Hematopoietic multipotent progenitor cell treated with erythropoietin and hydrocortisone succinate and interleukin-3 and kit ligand, for 8 days (in vitro differentiated cells): ENCODE results near the gene KCNMA1.
"Not testable (repeated sequence)": the region's sequence is repeated elsewhere in the genome, so short reads cannot be mapped to it uniquely, and the experiment has no call there.

Experiments used
- DNase-seq: peaks from one replicate; pipeline ENCODE4 v3.0.0-alpha.2; 2015

The KCNMA1 gene

DNA sequence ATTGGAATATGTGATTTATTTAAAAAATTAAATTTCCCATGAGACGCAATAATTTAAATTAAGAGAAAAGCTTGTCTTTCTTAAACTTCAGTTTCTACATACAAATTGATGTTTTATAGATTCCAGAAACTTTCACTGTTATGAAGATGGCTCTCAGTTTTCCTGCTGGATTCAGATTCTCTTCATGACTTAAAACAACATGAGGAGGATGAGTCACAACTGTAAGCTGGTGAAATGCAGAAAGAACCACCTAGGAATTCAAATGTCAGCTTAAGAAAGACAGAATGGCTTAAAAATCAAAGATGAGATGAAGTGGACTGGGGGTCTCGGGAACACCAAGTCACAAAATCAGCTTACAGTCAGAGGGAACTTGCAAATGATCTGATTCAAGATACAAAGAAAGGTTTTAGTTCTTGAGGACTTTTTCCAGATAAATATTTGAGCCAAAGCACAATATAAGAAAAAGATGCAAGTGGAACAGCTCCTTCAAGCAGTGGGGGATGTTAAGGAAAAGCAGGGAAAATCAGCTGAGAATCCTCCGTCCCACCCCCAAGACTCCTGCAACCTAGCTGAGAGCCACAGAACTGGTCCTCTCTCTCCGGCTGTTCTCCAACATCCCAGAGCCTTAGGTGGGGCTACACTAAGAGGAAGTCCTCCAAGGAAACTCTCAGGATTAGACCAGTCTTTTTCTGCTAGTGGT, 279.8 kb downstream of the KCNMA1 start:
- no peak for DNase-seq

DNA sequence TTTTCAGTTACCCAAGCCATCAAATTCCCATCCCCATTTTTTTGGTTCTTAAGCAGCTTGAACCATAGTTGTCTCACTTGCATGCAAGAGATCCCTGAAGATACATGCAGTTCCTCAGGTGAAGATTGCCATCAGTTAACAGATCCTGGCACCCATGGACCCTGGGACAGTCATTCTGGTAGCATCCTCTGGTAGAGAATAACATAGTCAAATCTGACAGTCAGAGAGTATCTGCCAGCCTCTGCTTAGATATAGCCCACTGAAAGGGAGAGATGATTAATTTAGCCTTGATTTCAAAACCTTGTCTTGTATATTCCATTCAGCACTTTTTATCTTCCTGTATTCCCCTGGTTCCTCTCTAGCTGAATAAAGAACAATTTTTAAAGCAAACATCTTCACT, 280.4 kb downstream of the KCNMA1 start:
- no peak for DNase-seq

DNA sequence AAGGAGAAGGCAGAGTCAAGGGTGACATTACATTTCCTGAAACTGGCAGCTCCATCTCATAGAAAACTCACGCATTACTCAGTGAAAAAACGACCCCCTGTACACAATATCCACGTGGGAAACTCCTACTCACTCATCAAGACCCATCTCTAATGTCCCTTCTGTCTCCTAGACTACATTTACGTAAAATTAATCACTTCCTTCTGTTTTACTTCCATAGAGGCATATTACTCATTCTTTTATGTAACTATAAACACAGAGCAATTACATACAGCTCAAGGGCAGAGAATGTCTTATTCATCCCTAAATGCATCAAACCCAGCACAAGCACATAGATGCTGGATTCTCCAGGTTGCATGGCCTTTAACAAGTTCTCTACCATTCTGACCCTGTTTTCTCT, 281.8 kb downstream of the KCNMA1 start:
- no peak for DNase-seq

DNA sequence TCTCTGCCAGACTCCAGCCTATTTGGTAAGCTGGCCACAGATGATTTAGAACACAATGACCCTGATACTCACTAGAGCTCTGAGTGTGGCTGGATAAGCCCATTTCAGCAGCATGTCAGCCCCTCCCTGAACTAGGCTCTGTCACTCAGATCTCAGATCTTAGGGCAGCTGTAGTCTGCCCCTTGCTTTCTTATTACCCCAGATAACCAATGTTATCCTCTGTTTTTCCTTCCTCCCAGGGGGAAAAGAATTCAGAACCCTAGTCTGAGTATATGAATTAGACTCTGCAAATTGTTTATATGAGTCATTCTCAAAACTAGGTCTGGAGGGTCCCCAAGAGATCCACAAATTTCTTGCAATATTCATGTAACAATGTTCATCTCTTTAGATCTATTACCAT, 286.2 kb downstream of the KCNMA1 start:
- no peak for DNase-seq

DNA sequence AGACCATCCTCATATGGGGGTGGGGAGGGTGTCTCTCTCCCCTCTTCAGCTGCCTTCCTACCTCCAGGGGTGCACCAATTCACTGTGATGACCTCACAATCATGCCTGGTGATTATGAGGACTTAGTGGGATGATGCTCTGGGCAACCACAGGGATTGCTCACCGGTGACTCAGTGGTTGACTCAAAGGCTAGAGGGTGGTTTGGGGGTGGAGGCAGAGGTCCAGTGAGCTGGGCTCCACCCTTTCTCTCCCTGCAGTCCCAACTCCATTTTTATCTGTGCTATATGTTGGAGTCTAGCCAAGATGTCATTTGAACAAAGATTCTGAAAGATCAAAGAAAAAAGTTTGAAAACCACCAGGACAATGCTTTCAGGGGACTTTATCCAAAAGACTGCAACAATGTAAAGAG, 286.9 kb downstream of the KCNMA1 start:
- DNase-seq: peak; percentile 56

DNA sequence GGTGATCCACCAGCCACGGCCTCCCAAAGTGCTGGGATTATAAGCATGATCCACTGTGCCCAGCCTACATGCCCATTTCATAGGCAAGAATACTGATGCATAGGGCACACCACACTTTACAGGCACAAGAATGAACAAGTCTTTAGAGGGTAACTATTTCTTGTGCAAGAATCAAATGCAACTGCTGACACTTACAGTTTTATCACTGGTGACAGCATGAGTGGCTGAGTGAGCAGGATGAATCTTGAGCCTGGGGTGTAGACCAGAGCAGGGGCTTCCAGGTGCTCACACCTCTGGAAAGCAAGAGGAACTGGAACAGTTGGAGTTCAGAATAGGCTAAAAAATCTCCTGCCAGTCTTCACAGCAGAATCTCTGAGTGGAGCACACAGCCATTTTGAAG, 287.5 kb downstream of the KCNMA1 start:
- DNase-seq: no peak

DNA sequence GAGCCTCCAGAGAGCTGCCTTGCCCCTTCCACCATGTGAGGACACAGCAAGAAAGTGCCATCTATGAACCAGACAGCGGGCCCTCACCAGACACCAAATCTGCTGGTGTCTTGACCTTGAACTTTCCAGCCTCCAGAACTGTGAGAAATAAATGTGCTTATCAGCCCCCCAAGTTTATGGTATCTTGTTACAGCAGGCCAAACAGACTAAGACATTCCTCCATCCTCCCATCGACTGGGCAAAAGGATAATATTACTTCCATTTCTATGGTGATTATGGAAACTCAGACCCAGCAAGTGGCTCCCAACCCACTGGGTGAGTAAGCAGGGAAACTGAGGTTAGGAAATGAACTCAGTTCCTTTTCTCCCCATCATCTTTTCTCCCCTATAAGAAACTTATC, 288.4 kb downstream of the KCNMA1 start:
- no peak for DNase-seq

DNA sequence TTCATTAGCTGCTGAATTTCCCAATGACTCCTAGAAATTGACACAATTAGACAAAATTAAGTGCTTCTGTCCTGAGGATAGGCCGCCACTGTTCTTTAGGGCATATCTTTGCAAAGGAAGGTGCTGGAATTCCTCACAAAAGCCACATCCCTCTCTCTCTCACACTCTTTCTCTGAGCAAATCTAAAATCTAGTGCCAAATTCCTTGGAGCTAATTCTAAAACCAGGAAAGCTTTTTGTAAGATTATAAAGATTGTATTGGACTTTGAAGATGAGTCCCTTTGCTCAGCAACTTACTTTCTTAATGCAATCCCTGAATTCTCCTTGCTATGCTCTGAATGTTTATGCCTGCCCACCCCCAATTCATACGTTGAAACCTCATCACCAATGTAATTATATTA, 288.9 kb downstream of the KCNMA1 start:
- DNase-seq: no peak

DNA sequence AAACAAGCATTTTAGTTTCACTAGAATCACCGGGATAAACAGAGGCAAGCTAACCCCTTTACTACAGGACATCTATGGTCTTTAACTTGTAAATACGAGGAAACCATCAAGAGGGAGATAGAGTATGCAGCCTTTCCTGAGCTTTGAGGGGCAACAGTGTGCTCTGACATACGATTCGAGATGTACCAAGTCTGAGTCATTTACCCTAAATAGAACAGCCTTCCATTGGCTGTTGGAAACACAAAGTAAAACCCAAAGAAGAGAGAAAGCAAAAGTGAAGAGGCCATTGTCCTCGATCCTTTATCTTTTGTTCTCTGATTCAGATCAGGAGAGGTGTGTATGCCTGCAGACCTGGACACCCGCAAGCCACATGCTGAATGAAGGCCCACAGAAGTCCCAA, 289.5 kb downstream of the KCNMA1 start:
- DNase-seq: no peak

DNA sequence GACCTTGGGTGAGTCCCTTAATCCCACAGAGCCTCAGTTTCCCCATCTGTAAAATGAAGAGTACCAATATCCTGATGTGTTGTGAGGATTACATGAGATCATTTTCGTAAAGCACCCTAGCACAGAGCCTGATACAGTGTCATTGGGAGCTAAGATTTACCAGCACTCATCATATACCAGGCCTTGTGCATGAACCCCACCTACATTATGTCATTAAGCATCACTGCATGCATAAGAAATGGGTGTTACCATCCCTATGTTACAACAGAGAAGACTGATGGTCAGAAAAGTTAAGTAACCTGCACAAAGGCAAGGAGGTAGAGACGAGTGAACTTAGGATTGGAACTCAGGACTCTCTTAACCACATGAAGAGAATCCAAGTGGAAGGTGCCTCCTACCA, 290.6 kb downstream of the KCNMA1 start:
- DNase-seq: no peak

DNA sequence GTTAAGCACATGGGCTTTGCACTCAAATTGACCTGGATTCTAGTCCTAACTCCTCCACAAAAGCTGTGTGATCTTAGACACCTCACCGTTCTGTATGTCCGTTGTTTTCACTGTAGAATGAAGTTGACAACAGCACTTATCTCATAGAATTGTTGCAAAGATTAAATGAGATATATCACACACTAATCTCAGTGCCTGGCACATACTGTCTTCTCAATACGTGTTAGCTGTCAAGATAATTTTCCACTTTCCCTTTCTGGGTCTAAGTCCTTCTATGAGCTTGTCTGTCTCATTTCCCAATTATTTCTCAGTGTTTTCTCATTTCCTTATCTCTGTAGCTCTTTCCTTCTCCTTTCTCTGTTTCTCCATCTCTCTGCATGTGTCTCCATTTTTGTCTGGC, 296.6 kb downstream of the KCNMA1 start:
- no peak for DNase-seq

DNA sequence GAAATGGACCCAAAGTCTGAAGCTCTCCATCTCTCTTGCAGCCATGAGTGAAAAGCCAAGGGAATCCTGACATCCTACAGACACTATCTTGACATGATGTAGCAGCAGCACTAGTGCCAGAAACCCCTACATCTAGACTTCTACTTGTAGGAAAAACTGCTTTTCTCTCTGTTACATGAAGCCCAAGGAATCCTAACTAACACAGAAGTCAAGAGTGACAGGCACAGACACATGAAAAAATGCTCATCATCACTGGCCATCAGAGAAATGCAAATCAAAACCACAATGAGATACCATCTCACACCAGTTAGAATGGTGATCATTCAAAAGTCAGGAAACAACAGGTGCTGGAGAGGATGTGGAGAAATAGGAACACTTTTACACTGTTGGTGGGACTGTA, 297.7 kb downstream of the KCNMA1 start:
- not testable (repeated sequence) for DNase-seq

DNA sequence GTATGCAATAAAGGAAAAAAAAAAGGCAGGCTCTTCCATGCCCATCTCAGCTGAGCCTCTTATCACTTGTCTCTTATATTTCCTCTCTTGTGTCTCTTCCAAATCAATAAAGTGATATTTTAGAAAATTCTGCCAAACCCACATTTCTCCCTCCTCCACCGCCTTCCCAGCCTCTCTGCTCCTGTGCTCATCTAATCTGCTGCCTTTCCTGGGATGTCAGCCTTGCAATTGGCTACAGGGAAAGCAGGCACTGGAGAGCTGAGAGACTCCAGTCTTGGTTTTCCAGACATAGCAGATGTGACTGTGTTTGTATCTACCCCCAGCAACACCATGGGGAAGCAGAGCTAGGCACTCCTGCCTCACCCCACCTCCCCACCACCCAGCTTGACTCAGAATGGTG, 298.4 kb downstream of the KCNMA1 start:
- DNase-seq: no peak

DNA sequence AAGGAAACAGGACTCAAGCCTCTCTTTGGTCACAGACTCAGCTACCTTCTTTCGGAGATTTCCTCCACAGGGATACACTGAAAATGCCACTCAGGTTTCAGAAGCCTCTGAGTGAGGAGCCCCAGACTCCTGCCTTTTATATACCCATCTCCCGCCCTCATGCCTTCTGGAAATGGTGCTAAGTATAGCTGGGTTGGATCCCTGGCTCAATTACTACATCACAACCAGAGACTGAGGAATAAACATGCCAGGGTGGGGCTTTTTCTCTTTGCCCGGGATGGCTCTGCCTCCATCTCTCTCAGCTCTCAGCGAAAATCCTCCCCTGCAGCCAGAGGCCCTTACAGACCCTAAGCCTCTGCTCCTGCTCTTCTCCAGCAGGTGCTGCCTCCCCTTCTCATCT, 299.5 kb downstream of the KCNMA1 start:
- no peak for DNase-seq

DNA sequence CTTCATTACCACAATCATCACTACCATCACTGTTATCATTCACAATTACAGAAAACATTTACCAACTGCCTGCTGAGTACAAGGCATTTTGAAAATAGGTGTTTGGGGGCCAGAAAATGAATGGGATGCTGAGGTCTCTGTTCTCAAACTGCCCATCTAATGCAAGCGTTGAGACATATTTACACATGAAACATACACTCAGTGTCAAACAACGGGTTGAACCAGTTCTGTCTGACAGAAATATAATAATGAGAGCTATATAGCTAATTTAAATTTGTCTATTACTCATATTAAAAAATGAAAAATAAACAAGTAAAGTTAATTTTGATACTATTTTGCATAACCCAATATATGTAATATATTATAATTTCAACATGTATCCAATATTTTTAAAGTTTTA, 303.1 kb downstream of the KCNMA1 start:
- DNase-seq: no peak

DNA sequence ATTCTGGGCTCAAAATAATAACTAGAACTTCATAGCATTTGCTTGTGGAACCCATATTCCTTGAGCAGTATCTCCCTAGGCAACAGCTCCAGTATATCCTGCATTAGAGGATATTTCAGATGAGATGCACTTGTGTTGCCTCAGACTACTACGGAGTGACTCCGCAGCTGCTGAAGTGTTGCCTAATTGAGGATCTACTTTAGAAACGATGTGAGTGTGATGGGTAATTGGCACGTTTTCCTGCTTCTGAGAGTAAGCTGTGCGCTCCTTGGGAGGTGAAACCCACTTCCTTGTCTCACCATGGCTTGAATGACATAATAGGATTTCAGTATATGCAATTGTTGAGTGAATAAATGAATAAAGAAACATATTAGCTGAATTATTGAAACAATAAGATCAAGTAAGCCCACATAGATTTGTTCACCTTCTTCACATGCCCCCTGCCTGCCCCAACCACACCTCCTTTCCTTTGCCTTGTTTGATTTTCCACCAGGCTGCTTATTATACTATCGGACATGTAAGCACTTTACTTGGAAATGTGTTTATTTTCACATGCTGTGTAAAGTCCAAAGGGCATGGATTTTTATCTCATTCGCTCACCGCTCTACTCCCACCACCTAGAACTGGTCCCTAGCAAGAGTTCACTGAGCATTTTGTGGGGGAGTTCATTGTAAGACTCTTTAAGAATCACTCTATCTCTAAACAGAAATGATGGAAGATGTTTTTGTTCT, 303.8 kb downstream of the KCNMA1 start:
- DNase-seq: no peak

DNA sequence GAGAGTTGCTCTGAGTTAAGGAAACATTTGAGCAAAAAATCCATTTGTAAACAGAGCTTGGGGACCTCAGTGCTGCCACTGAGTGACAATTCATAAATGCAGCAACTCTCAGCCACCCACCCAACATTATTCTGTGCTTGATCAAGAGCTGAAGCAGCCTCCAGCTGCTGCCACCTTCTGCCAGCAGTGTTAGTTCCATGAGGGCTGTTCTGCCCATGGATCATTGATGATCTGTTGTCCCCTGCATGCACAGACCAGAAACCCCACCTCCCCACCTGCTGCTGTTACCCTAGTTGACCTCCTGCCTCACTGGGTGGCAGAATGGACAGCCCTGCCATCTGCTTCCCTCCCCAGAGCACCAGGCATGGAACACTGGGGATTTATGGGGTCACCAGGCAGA, 305.4 kb downstream of the KCNMA1 start:
- DNase-seq: no peak

DNA sequence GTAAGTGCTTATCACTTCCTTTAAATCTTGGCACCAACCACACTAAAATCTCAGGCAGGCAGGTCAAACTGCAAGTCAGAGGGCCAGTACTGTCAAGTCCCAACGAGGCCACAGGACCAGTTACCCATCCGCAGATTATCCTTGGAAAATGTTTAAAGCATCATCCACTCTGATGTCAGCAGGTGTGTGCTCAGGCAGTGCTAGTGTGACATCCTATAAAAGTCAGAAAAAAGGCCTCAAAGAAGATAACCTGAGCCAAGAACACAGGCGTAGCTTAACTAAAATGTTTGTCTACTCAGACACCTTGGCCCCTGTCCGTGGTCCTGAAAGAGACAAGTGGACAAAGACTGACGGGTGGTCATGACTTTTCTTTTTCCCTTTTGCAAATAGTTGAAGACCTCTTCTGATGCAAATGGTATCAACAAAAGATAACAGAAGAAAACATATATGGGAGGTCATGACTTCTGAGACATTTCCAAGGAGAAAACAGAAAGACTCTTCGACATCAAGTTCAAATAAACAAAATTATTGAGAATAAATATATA, 309.3 kb downstream of the KCNMA1 start:
- peak; percentile 37 for DNase-seq

DNA sequence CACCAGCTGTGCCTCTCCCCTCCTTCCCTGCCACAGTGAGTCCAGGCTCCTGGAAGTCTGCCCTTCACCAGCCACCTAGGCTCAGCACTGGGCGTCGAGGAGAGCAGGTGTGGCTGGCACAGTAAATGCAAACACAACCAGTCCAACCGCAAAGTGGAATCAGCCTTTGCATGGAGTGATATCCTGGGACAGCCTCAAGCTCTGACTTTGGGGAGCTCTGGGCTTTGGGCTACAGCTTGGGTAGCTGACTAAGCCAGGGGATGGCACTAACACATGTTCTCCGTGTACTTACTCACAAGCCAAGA, 312.4 kb downstream of the KCNMA1 start:
- DNase-seq: no peak

DNA sequence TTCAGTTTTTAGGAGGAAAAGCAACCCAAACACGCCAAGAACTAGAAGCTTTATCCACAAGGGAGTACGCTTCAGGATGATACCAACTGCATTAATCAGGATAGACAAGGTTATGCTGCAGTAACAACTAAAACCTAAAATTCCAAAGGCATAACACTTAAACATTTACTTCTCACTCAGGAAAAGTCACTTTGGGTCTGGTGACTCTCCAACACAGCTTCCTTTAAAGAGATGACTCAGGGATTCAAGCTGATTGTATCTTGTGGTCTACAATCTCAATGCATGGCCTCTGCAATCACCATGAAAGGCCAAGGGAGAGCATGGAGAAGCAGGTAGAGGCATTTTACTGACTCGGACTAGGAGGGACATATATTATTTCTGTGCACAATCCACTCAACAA, 315.8 kb downstream of the KCNMA1 start:
- no peak for DNase-seq

DNA sequence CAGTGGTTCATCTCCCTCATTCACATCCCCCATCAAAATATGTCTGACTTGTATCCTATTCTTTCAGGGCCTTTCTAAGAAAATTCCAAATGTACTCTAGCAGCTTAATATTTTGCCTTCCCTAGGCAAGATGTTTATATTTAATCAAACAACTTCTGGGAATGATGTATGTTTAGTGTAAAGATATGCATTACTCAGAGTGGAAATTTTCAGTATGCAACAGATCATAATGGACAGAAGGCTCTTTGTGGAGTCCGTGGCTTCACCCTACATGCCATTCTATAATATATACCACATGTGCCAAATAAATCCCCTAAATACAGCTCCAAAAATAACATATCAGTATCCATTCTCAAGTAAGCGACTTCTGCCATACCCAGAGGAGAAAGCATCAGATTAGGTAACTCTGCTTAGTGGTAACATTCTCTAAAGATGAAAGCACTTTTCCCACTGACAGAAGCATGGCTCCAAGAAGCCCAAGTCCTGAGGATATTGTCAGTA, 316.6 kb downstream of the KCNMA1 start:
- no peak for DNase-seq

DNA sequence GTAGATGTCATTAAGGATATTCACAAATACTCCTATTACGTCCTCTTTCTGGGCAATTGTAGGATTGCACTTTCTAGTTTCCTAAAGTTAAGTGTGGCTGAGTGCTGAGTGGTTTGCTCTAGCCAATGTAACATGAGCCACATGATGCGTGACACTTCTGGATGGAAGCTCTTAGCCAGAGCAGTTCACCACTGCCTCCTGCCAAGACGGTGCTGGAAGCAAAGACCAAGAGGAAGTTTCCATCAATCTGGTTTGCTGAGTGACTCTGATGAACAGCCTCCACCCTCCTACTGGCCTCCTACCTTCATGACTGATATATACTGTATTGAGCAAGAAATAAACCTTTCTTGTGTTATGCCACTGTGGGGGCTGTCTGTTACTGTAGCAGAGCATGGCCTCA, 318.1 kb downstream of the KCNMA1 start:
- DNase-seq: no peak

DNA sequence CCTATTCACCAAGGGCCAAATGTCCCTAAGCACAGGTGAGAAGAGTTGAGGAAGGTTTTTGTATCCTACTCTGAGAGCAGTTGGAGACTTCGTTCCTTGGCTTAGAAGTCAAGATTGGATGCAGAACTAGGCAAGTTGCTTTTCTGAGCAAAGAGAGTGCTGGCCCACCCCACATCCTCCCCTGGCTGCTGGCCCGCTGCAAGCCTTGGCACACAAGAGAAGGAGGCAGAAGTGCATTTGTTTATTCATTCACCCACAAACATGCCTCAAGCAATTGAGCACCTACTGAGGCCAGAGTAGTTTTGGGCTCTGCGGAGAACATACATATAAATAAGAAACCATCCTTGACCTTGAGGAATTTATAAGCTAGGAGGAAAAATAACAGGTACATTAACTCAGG, 318.9 kb downstream of the KCNMA1 start:
- no peak for DNase-seq

DNA sequence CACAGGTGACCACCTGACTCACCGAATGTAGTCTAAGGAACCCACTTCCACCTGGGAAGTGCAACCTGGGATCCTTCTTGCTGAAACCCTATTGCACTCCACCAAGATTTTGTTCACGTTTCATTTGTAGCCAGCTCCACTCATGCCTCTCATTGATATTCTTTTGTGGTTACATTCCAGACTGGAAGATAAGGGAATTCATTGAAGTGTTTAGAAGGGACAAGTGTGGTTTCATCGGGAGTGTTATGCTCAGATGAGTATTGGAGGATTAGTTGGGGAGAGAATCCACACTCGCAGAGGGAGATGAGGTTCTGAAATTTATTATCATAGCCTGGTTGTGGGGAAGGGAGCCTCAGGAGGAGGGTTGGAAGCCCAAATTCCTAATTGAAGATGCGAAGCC, 320.4 kb downstream of the KCNMA1 start:
- DNase-seq: no peak
